H1 (cell line): ENCODE measurements around the gene HOXB7. TPM values are rescaled to one million over a fixed set of nuclear protein-coding genes. Genes with fewer than 3 reads are reported as not detected.
A peak's percentile ranks its signal among the peaks of the same experiment; 100 is the strongest.

Experiments used
- CTCF ChIA-PET: fragments of 300-600 bp; sonication (Branson Sonifier 250); formaldehyde crosslinking; loops from one replicate; lab custom pipeline; 2021; ENCODE audit not compliant: partially characterized antibody; lab: Charles Lee
- POLR2A ChIA-PET: fragments of 300-600 bp; sonication (Branson Sonifier 250); formaldehyde crosslinking; loops from one replicate; lab custom pipeline; 2021; ENCODE audit warnings: inconsistent platforms; ENCODE audit not compliant: partially characterized antibody; lab: Charles Lee
- DNase-seq, 2 experiments: peaks; one replicate each; pipeline versions ENCODE4 v3.0.0 to v3.0.0-alpha.2; 2010 to 2022; ENCODE audit warnings: low spot score in 2 of 2, low read depth in 1 of 2, mixed read lengths in 1 of 2
- FAIRE-seq: peaks from 2 replicates; lab custom pipeline; 2011; peaks lifted over from hg19 to GRCh38; lab: Jason Lieb, UNC
- H2AFZ ChIP-seq: 2 replicates; pipeline ENCODE4 v1.8.1; 2012; ENCODE audit warnings: low read length, inconsistent platforms
- H2AK5ac ChIP-seq: 2 replicates; pipeline ENCODE4 v1.6.1; 2013; ENCODE audit warnings: low read depth, low read length
- H2BK120ac ChIP-seq: replicated peaks from 2 replicates; pipeline ENCODE3; 2013; ENCODE audit warnings: low read depth, low read length, inconsistent platforms
- H2BK12ac ChIP-seq: 2 replicates; pipeline ENCODE4 v1.6.1; 2013; ENCODE audit warnings: low read depth, low read length
- H2BK15ac ChIP-seq: 2 replicates; pipeline ENCODE4 v1.6.1; 2013; ENCODE audit warnings: low read length
- H2BK20ac ChIP-seq: 2 replicates; pipeline ENCODE4 v1.6.1; 2013; ENCODE audit warnings: low read length
- H2BK5ac ChIP-seq: 2 replicates; pipeline ENCODE4 v1.6.1; 2013; ENCODE audit warnings: low read depth, low read length
- H3K14ac ChIP-seq: 2 replicates; pipeline ENCODE4 v1.6.1; 2013; ENCODE audit warnings: inconsistent platforms; ENCODE audit not compliant: insufficient read length
- H3K18ac ChIP-seq: 2 replicates; pipeline ENCODE4 v1.6.1; 2013; ENCODE audit warnings: low read length; ENCODE audit errors: extremely low read depth
- H3K23ac ChIP-seq: 2 replicates; pipeline ENCODE4 v1.6.1; 2013; ENCODE audit warnings: inconsistent platforms; ENCODE audit not compliant: insufficient read length
- H3K23me2 ChIP-seq: 2 replicates; pipeline ENCODE4 v1.6.1; 2013; ENCODE audit warnings: low read depth, low read length
- H3K27ac ChIP-seq: 2 replicates; pipeline ENCODE4 v1.6.1; 2011; ENCODE audit warnings: low read depth, low read length, inconsistent platforms
- H3K27me3 ChIP-seq, 4 experiments: replicated peaks in 1 of 4; 1 replicate in 1 of 4; 2 replicates in 3 of 4; pipeline versions ENCODE4 v1.6.1 to v1.8.1; 2011 to 2013; ENCODE audit warnings: low read length in 3 of 4, mild to moderate bottlenecking in 3 of 4, inconsistent platforms in 2 of 4, mixed read lengths in 2 of 4, moderate library complexity in 1 of 4; ENCODE audit not compliant: control insufficient read depth in 3 of 4, insufficient read depth in 3 of 4; ENCODE audit errors: extremely low read depth in 1 of 4
- H3K36me3 ChIP-seq, 4 experiments: 2 replicates each; pipeline versions ENCODE4 v1.6.1 to v1.8.1; 2011 to 2013; ENCODE audit warnings: mild to moderate bottlenecking in 4 of 4, low read length in 3 of 4, moderate library complexity in 2 of 4, control low read depth in 1 of 4, inconsistent platforms in 1 of 4; ENCODE audit not compliant: insufficient read depth in 4 of 4, control insufficient read depth in 2 of 4
- H3K4ac ChIP-seq: replicated peaks from 2 replicates; pipeline ENCODE3; 2013; ENCODE audit warnings: low read length, low read depth, mixed read lengths, inconsistent platforms; ENCODE audit not compliant: insufficient read length
- H3K4me1 ChIP-seq, 4 experiments: replicated peaks in 1 of 4; 1 replicate in 1 of 4; 2 replicates in 3 of 4; pipeline versions ENCODE4 v1.6.1 to v1.8.1; 2011 to 2013; ENCODE audit warnings: low read length in 3 of 4, inconsistent platforms in 2 of 4, mixed read lengths in 1 of 4; ENCODE audit not compliant: insufficient read depth in 4 of 4, control insufficient read depth in 3 of 4
- H3K4me2 ChIP-seq, 2 experiments: 2 replicates each; pipeline versions ENCODE4 v1.6.1 to v1.8.1; 2011 to 2013; ENCODE audit warnings: low read depth in 2 of 2, low read length in 2 of 2, control low read depth in 1 of 2, inconsistent platforms in 1 of 2, mild to moderate bottlenecking in 1 of 2; ENCODE audit not compliant: insufficient read depth in 1 of 2
- H3K4me3 ChIP-seq, 4 experiments: fragments of 200-600, 300-600 bp in 1 of 4; sonication (generic), shearing (Covaris generic), sonication (Bioruptor Twin) in 1 of 4; 2 replicates each; pipeline versions ENCODE4 v1.5.1 to v1.8.1; 2011 to 2016; ENCODE audit warnings: low read length in 4 of 4, low read depth in 3 of 4, control low read depth in 2 of 4, inconsistent platforms in 2 of 4, mild to moderate bottlenecking in 2 of 4, mixed read lengths in 1 of 4, moderate library complexity in 1 of 4; ENCODE audit not compliant: insufficient read depth in 2 of 4; ENCODE audit errors: extremely low read depth in 1 of 4
- H3K56ac ChIP-seq: replicated peaks from 2 replicates; pipeline ENCODE3; 2013; ENCODE audit warnings: low read depth, mild to moderate bottlenecking, mixed read lengths, low read length, inconsistent platforms; ENCODE audit not compliant: insufficient read length
- H3K79me1 ChIP-seq: 2 replicates; pipeline ENCODE4 v1.6.1; 2013; ENCODE audit warnings: low read depth, low read length, control low read depth
- H3K79me2 ChIP-seq, 2 experiments: 2 replicates each; pipeline versions ENCODE4 v1.6.1 to v1.8.1; 2012 to 2013; ENCODE audit warnings: low read length in 2 of 2, mild to moderate bottlenecking in 2 of 2, inconsistent platforms in 1 of 2; ENCODE audit not compliant: insufficient read depth in 2 of 2, control insufficient read depth in 1 of 2
- H3K9ac ChIP-seq, 4 experiments: replicated peaks in 1 of 4; 1 replicate in 1 of 4; 2 replicates in 3 of 4; pipeline versions ENCODE4 v1.6.1 to v1.8.1; 2011 to 2013; ENCODE audit warnings: low read depth in 3 of 4, low read length in 3 of 4, control low read depth in 2 of 4, mild to moderate bottlenecking in 2 of 4, moderate library complexity in 2 of 4, inconsistent platforms in 1 of 4; ENCODE audit errors: extremely low read depth in 1 of 4
- H3K9me3 ChIP-seq, 2 experiments: 2 replicates each; pipeline versions ENCODE4 v1.6.1 to v1.8.1; 2012 to 2013; ENCODE audit warnings: mild to moderate bottlenecking in 2 of 2, moderate library complexity in 2 of 2, control low read depth in 1 of 2, inconsistent platforms in 1 of 2, low read depth in 1 of 2, low read length in 1 of 2, mixed read lengths in 1 of 2; ENCODE audit not compliant: insufficient read depth in 2 of 2
- H4K20me1 ChIP-seq, 2 experiments: replicated peaks in 1 of 2; 2 replicates each; pipeline versions ENCODE3 to v1.8.1; 2011 to 2013; ENCODE audit warnings: inconsistent platforms in 2 of 2, low read length in 2 of 2, mild to moderate bottlenecking in 1 of 2; ENCODE audit not compliant: insufficient read depth in 2 of 2, control insufficient read depth in 1 of 2
- H4K5ac ChIP-seq: 2 replicates; pipeline ENCODE4 v1.6.1; 2013; ENCODE audit warnings: low read length, low read depth, mixed read lengths, inconsistent platforms; ENCODE audit not compliant: insufficient read length
- H4K8ac ChIP-seq: 2 replicates; pipeline ENCODE4 v1.8.0; 2013; ENCODE audit warnings: mild to moderate bottlenecking, moderate library complexity, low read length, inconsistent platforms; ENCODE audit not compliant: insufficient read depth; ENCODE audit errors: extremely low read depth
- H4K91ac ChIP-seq: replicated peaks from 2 replicates; pipeline ENCODE3; 2013; ENCODE audit warnings: low read length, mixed read lengths, inconsistent platforms; ENCODE audit not compliant: insufficient read length
- CBX8 ChIP-seq: fragments of 300-800, 300-1000 bp; sonication (generic); IDR thresholded peaks from 2 replicates; pipeline ENCODE4 v1.7.1; 2016; ENCODE audit warnings: low read depth, low read length, borderline replicate concordance
- HDAC2 ChIP-seq, 2 experiments: fragments of 300-600 bp in 1 of 2; sonication (generic) in 1 of 2; IDR thresholded peaks; 2 replicates each; pipeline ENCODE4 v1.6.1; 2011 to 2012; ENCODE audit warnings: low read depth in 2 of 2, low read length in 2 of 2, mild to moderate bottlenecking in 2 of 2, moderate library complexity in 2 of 2, borderline replicate concordance in 1 of 2, inconsistent platforms in 1 of 2
- KDM4A ChIP-seq: IDR thresholded peaks from one replicate; pipeline ENCODE4 v1.7.1; 2012; ENCODE audit warnings: low read depth, mild to moderate bottlenecking, moderate library complexity, low read length, inconsistent platforms; ENCODE audit not compliant: severe bottlenecking
- PHF8 ChIP-seq: fragments of 200-600 bp; sonication (generic); conservative IDR thresholded peaks from 2 replicates; pipeline ENCODE4 v1.7.1; 2012; ENCODE audit warnings: low read depth, mild to moderate bottlenecking, inconsistent platforms, low read length, moderate library complexity
- RNF2 ChIP-seq: fragments of 200-900, 300-1000 bp; sonication (generic); IDR thresholded peaks from 2 replicates; pipeline ENCODE4 v1.7.1; 2016; ENCODE audit warnings: borderline replicate concordance, low read depth, mild to moderate bottlenecking, antibody characterized with exemption, low read length; ENCODE audit not compliant: poor library complexity, severe bottlenecking; ENCODE audit errors: missing control alignments
- WGBS, 2 experiments: shearing (Covaris generic) in 1 of 2; methylation state at CpG; one replicate each; pipeline versions ENCODE4 v1.1.6 to v1.1.7; 2013 to 2015; ENCODE audit warnings: low lambda C conversion rate in 2 of 2, mixed read lengths in 2 of 2, inconsistent platforms in 1 of 2, low coverage in 1 of 2, missing lambda C conversion rate in 1 of 2; ENCODE audit not compliant: insufficient replicate concordance in 2 of 2, insufficient coverage in 1 of 2, insufficient read length in 1 of 2; ENCODE audit errors: extremely low coverage in 1 of 2, missing lambda C conversion rate in 1 of 2; 5-methylcytosine and 5-hydroxymethylcytosine counted together
- long read RNA-seq, 2 experiments: library from RNA in 1 of 2; library from capped mRNA in 1 of 2; stranded (forward); transcript quantifications; one replicate each; pipeline ENCODE4 v2.0.0, GENCODE V29; 2021; ENCODE audit warnings: inconsistent platforms in 1 of 2
- polyA minus RNA-seq, 3 experiments: library from RNA; depleted of rRNA, polyadenylated mRNA; stranded (reverse); fragments of >200 nt; gene quantifications; 1 replicate in 2 of 3; 2 replicates in 1 of 3; pipeline ENCODE4 v1.2.3, GENCODE V29; 2011
- polyA plus RNA-seq, 7 experiments: library from polyadenylated mRNA; depleted of rRNA in 3 of 7; stranded (reverse) in 5 of 7; unstranded in 2 of 7; fragments of >200 nt in 5 of 7; fragments of 200-250 nt in 2 of 7; gene quantifications; 1 replicate in 5 of 7; 2 replicates in 1 of 7; 4 replicates in 1 of 7; pipeline versions ENCODE4 v1.2.1 to v1.2.3, GENCODE V29; 2011 to 2013; ENCODE audit warnings: missing spikeins in 2 of 7, mixed read lengths in 2 of 7
- total RNA-seq: library from RNA; stranded (reverse); fragmentation: NEBNext Ultra II Directional; extraction: Animal tissue kit (Norgen Biotek cat#: 25700); gene quantifications from 2 replicates; pipeline ENCODE4 v1.2.1, GENCODE V29; 2021
- TF ChIP-seq, protein P1 (sequence below): IDR thresholded peaks from 2 replicates; pipeline ENCODE4 v1.6.1; 2011; ENCODE audit warnings: low read depth, mild to moderate bottlenecking, low read length; ENCODE audit not compliant: insufficient read depth

Gene HOXB7
- not detected in 2 replicates for total RNA-seq
- not detected in 2 replicates for polyA plus RNA-seq (2011; rRNA removed)
- polyA plus RNA-seq (2011; cell fraction: cytosol; rRNA removed) = not detected
- not detected for polyA plus RNA-seq (2011; cell fraction: nucleus; rRNA removed)
- polyA plus RNA-seq (2012, experiment 1 of 2) = not detected in 4 replicates
- not detected for polyA plus RNA-seq (2012, experiment 2 of 2)
- not detected for polyA plus RNA-seq (2013, experiment 1 of 2)
- polyA plus RNA-seq (2013, experiment 2 of 2) = not detected
- polyA minus RNA-seq (2011; rRNA and poly(A)+ RNA removed) = not detected in 2 replicates
- polyA minus RNA-seq (2011; cell fraction: cytosol; rRNA and poly(A)+ RNA removed) = not detected
- not detected for polyA minus RNA-seq (2011; cell fraction: nucleus; rRNA and poly(A)+ RNA removed)
- long read RNA-seq, experiment 1 = 0 reads
- long read RNA-seq, experiment 2 = 0 reads

DNA sequence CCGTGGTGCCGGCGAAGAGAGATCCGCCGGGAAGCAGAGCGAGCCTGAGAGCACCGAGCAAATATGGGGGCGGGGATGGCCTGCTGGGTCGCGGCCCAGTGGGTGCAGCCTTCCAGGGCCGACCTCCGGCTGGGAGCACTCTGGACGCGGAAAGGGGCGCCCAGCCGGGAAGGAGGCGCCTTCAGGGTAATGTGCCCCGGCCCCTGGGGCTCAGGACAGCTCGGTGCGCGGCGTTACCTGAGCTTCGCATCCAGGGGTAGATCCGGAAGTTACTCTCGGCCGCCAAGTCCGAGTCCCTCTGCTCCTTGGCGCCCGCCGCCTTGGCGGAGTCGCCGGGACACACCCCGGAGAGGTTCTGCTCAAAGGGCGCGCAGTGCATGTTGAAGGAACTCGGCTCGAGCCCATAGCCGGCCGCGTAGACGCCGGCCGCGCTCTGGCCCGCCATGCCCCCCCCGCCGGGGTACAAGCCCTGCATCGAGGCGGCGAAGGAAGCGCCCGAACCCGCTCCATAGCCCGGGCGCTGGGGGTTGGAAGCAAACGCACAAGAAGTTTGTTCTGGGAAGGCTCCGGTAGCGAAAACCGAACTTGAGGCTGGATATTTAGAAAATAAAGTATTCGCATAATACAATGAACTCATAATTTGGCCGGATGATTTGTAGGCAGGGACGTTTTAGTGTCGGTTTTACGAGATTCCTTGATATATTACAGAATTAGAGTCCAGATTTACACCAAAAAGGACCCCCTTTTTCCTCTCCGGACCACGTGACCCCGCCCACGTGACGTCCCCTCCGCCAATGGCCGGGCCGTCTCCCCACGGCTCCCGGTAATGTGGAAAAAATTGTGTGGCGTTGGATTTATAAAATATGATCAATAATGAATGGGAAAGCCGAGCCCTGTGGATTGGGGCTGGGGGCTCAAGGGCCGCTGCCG lies at the start of gene HOXB7:
Gene HOXB7 (minus strand): TSS at position 736 of the 930 bp plus-strand sequence. CDS start 99 bp downstream, at position 637.
- no peak for FAIRE-seq
- TF ChIP-seq KDM4A (peak; percentile 44), HDAC2 (IDR thresholded peaks at IDR 0.05; ENCODE audit: borderline replicate concordance in 1 of 2, low read depth in 2 of 2, low read length in 2 of 2) (no peak), PHF8 (no peak), CBX8 (0 out of 2 replicates have a peak, but pooled peaks have one; percentile 29), RNF2 (peak; percentile 96)
- TF ChIP-seq, protein P1, sequence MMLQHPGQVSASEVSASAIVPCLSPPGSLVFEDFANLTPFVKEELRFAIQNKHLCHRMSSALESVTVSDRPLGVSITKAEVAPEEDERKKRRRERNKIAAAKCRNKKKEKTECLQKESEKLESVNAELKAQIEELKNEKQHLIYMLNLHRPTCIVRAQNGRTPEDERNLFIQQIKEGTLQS = peak; percentile 98

More for the DNA sequence above, at the start of gene HOXB7:
- H2BK20ac ChIP-seq = no peak within 1 kb of the TSS
- peak within 1 kb of the TSS; percentile 20; the same call in 1 of the 2 replicates for H2BK12ac ChIP-seq
- no peak for DNase-seq
- H2BK5ac ChIP-seq = no peak within 1 kb of the TSS
- H3K79me1 ChIP-seq = no peaks in the 10 kb centered on the region
- H4K20me1 ChIP-seq = peaks cover 28 to 34% of the 10 kb centered on the region in 2 experiments
- H2BK15ac ChIP-seq = no peak within 1 kb of the TSS
- H3K14ac ChIP-seq = no peak within 1 kb of the TSS
- peak within 1 kb of the TSS; percentile 36; the same call in 1 of the 2 replicates for H4K8ac ChIP-seq
- peak within 1 kb of the TSS in 3 of 4 experiments; percentile 2 to 46 (median 4); a peak in 4 of 8 replicates for H3K4me3 ChIP-seq
- WGBS, 2 experiments = 6% methylated on average over 66 of the region's 79 CpGs; no CpG with 5 or more reads in 1 of the 2 experiments
- H3K23me2 ChIP-seq = peaks cover 2% of the 10 kb centered on the region; the same call in 1 of the 2 replicates
- peaks cover 0 to 18% (median 0%) of the 10 kb centered on the region in 4 experiments; a peak in 1 of 8 replicates for H3K36me3 ChIP-seq
- no peak within 1 kb of the TSS for H3K23ac ChIP-seq
- H2BK120ac ChIP-seq = no peak within 1 kb of the TSS
- H3K27me3 ChIP-seq = peaks cover 96 to 100% (median 99%) of the 10 kb centered on the region in 4 experiments
- no peak within 1 kb of the TSS for H3K27ac ChIP-seq
- no peak within 1 kb of the TSS for H2AFZ ChIP-seq
- H2AK5ac ChIP-seq = no peak within 1 kb of the TSS
- no peak within 1 kb of the TSS for H3K9ac ChIP-seq
- peaks cover 0 to 7% (median 4%) of the 10 kb centered on the region in 4 experiments; a peak in 5 of 7 replicates for H3K4me1 ChIP-seq
- no peak within 1 kb of the TSS for H4K5ac ChIP-seq
- H3K9me3 ChIP-seq = no peaks in the 10 kb centered on the region; a peak in 1 of 4 replicates
- H3K18ac ChIP-seq = no peak within 1 kb of the TSS; the same call in 1 of the 2 replicates
- no peaks in the 10 kb centered on the region for H3K79me2 ChIP-seq
- ChIA-PET CTCF (interaction anchor here (0.6 to 2.3 kb wide), 8 partner anchors 9 to 517 kb away, joined by 3 to 10 read pairs (median 4); no protein-coding TSS in a partner anchor), POLR2A (no interaction called here)
- H3K4ac ChIP-seq = no peak within 1 kb of the TSS
- H3K56ac ChIP-seq = no peak within 1 kb of the TSS
- H3K4me2 ChIP-seq = peak within 1 kb of the TSS; percentile 41 to 57
- H4K91ac ChIP-seq = no peak within 1 kb of the TSS
